ENCODE results near the gene BMPR1A. TPM values are rescaled to one million over a fixed set of nuclear protein-coding genes. Genes with fewer than 3 reads are reported as not detected.

The BMPR1A gene
- total RNA-seq, 8 experiments from 2014 or later = 15.8 to 44.1 (median 27.9) TPM

DNA sequence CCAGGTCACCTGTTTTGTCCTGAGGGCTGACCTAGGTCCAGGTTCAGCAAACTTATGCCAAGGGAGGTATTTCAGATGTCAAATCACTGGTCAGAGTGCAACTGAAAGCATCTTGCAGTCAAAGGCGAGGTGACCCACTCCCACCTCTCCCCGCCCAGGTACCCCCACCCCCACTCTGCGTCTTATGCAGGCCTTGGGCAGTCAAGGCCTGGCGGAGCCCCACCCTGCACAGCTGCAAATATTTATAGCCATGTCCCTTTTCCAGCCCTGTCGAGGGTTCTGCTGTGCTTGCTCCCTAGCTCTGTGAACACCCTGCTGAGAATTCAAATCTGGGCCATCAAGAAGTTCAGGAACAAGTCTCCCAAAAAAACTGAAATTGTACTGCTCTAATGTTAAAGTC lies 40.6 kb upstream of the BMPR1A start:
- ATAC-seq (replicated peaks in 6 of 8) = peak in 3 of 8 experiments; percentile 4 to 22 (median 4)
- Histone ChIP-seq H3K27ac (no peak overlapping the region), H3K4me3 (no peak overlapping the region), H3K4me1 (replicated peaks in 1 of 2) (peaks cover 1 to 6% of the 10 kb centered on the region in 2 donors)
- in situ Hi-C loops (cut with MboI; ENCODE audit: low pct_unique_long_range_greater_than_20kb in 2 of 9, low sequenced_read_pairs in 9 of 9, unreplicated experiment in 9 of 9) = loop anchor here in 2 of 9 experiments (25.0 kb wide), 2 partner anchors 171 to 196 kb away; no protein-coding TSS in a partner anchor
- 20 to 100% methylated on average over 1 of the region's 5 CpGs; no CpG with 5 or more reads in 8 of the 10 experiments for WGBS, 10 experiments

DNA sequence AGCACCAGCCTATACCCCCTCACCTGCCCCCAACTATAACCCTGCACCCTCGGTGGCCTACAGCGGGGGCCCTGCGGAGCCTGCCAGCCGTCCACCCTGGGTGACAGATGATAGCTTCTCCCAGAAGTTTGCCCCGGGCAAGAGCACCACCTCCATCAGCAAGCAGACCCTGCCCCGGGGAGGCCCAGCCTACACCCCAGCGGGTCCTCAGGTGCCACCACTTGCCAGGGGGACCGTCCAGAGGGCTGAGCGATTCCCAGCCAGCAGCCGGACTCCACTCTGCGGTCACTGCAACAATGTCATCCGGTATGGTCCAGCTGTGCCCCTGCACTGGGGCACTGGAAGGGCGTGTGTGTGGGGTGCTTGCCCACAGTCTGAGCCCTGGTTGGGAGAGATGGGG lies 40.0 kb upstream of the BMPR1A start:
- in situ Hi-C loops (cut with MboI; ENCODE audit: low pct_unique_long_range_greater_than_20kb in 2 of 9, low sequenced_read_pairs in 9 of 9, unreplicated experiment in 9 of 9) = loop anchor here in 2 of 9 experiments (25.0 kb wide), 2 partner anchors 171 to 196 kb away; no protein-coding TSS in a partner anchor
- H3K4me3 ChIP-seq = no peak overlapping the region
- no CpG with 5 or more reads among the region's 13 CpGs for WGBS, 10 experiments
- no peak for ATAC-seq (replicated peaks in 6 of 8)
- no peak overlapping the region for H3K27ac ChIP-seq
- H3K4me1 ChIP-seq (replicated peaks in 1 of 2) = peaks cover 0 to 5% of the 10 kb centered on the region in 2 donors

DNA sequence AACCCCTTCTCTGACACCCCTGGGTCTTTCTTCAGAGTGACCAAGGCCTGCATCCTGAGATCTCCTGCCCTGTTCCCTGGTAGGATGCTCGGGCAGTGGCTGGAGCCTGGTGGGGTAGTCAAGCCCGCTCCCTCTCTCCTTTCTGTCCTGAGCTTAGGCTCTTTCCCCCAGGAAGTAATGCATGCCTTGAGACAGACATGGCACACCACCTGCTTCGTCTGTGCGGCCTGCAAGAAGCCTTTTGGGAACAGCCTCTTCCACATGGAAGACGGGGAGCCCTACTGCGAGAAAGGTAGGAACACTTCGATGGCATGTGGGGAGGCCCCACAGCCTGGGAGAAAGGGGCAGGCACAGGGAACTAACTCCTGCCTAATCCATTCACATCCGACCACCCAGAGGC lies 37.9 kb upstream of the BMPR1A start:
- no peak overlapping the region for H3K4me3 ChIP-seq
- H3K4me1 ChIP-seq (replicated peaks in 1 of 2) = no peaks in the 10 kb centered on the region
- in situ Hi-C loops (cut with MboI; ENCODE audit: low pct_unique_long_range_greater_than_20kb in 2 of 9, low sequenced_read_pairs in 9 of 9, unreplicated experiment in 9 of 9) = loop anchor here in 2 of 9 experiments (25.0 kb wide), 2 partner anchors 169 to 194 kb away; no protein-coding TSS in a partner anchor
- no peak overlapping the region for H3K27ac ChIP-seq
- WGBS, 10 experiments = 75 to 86% (median 80%) methylated on average over 1 to 8 of the region's 8 CpGs; no CpG with 5 or more reads in 5 of the 10 experiments
- no peak for ATAC-seq (replicated peaks in 6 of 8)

DNA sequence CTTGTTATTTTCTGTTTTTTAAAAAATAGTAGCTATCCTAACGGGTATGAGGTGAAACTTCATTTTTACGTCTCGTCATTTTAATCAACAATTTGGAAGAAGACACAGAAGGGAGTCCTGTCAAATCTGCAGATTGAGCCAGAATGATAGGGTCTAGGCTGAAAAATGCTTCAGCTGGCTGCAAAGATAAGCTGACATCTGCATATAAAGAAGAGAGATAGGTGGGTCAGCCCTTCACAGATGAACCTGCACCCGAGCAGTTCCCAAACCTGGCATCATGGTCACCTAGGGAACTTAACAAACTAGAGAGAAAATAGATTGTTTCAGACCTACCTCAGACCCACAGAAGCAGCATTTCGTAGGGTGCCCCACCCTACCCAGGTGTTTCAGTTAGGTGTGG lies 35.2 kb upstream of the BMPR1A start:
- H3K4me3 ChIP-seq = no peak overlapping the region
- in situ Hi-C loops (cut with MboI; ENCODE audit: low pct_unique_long_range_greater_than_20kb in 2 of 9, low sequenced_read_pairs in 9 of 9, unreplicated experiment in 9 of 9) = loop anchor here in 2 of 9 experiments (25.0 kb wide), 2 partner anchors 166 to 191 kb away; no protein-coding TSS in a partner anchor
- H3K27ac ChIP-seq = no peak overlapping the region
- 20 to 100% (median 75%) methylated on average over 1 to 5 of the region's 5 CpGs for WGBS, 10 experiments
- no peak for ATAC-seq (replicated peaks in 6 of 8)
- H3K4me1 ChIP-seq (replicated peaks in 1 of 2) = no peaks in the 10 kb centered on the region

DNA sequence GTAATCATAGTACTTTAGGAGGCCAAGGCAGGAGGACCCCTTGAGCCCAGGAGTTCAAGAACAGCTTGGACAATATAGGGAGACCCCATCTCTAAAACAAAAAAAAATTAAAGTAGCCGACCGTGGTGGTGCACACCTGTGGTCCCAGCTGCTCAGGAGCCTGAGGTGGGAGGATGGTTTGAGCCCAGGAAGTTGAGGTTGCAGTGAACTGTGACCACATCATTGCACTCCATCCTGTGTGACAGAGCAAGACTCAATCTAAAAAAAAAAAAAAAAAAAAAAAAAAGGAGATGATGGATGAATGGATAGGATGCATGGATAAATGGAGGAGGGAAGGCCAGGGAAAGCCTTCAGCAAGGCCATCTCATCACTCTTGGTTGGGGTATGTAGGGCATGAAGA lies 33.4 kb upstream of the BMPR1A start:
- H3K27ac ChIP-seq = no peak overlapping the region
- H3K4me1 ChIP-seq (replicated peaks in 1 of 2) = peaks cover 5 to 13% of the 10 kb centered on the region in 2 donors
- WGBS, 10 experiments = 90 to 100% (median 100%) methylated on average over 2 of the region's 2 CpGs; no CpG with 5 or more reads in 7 of the 10 experiments
- H3K4me3 ChIP-seq = no peak overlapping the region
- ATAC-seq (replicated peaks in 6 of 8) = no peak
- in situ Hi-C loops (cut with MboI; ENCODE audit: low pct_unique_long_range_greater_than_20kb in 2 of 9, low sequenced_read_pairs in 9 of 9, unreplicated experiment in 9 of 9) = loop anchor here in 2 of 9 experiments (25.0 kb wide), 2 partner anchors 164 to 189 kb away; no protein-coding TSS in a partner anchor

DNA sequence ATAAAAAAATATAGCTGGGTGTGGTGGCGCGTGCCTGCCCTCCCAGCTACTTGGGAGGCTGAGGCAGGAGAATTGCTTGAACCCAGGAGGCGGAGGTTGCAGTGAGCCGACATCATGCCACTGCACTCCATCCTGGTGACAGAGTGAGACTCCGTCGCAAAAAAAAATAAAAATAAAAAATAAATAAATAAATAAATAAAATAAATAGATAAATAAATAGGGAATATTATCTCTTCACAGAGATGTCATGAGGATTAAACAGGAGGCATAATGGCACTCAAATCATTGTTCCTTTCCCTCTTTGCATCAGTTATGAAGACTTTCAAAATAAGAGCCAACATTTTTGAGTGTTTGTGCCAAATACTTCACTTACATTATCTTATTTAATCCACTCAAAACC lies 32.0 kb upstream of the BMPR1A start:
- in situ Hi-C loops (cut with MboI; ENCODE audit: low pct_unique_long_range_greater_than_20kb in 2 of 9, low sequenced_read_pairs in 9 of 9, unreplicated experiment in 9 of 9) = loop anchor here in 2 of 9 experiments (25.0 kb wide), 2 partner anchors 163 to 188 kb away; no protein-coding TSS in a partner anchor
- ATAC-seq (replicated peaks in 6 of 8) = no peak
- 94 to 100% (median 98%) methylated on average over 4 to 6 of the region's 6 CpGs; no CpG with 5 or more reads in 2 of the 10 experiments for WGBS, 10 experiments
- Histone ChIP-seq H3K4me3 (no peak overlapping the region), H3K27ac (no peak overlapping the region), H3K4me1 (replicated peaks in 1 of 2) (peaks cover 5 to 19% of the 10 kb centered on the region in 2 donors)

DNA sequence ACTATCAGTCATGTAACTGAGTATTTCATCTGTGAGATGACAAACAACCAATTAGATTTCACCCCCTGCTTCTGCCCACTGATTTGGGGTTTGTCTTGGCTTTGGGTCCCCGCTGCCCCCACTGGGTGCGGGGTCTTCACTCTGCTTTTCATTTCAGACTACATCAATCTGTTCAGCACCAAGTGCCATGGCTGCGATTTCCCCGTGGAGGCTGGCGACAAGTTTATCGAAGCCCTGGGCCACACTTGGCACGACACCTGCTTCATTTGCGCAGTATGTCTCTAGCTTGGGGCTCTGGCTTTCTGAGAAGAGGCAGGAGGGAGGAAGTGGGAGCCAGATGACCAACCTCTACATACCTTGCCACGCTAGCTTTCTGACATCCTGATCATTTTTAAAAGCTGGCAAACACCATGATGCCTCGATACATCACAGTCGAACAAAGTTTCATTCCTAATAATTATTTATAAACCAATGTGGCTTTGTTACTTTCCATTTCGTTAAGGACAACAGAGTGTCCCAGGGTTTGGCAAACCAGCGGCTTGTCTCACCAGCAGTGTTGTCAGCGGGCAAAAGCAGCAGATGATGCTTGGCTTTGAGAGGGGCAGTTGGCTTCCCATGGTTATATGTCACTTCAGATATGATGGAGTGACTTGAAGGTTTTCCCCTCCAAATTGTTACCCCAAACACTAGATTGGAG lies 30.3 kb upstream of the BMPR1A start:
- Histone ChIP-seq H3K4me1 (replicated peaks in 1 of 2) (peaks cover 5 to 19% of the 10 kb centered on the region in 2 donors), H3K4me3 (no peak overlapping the region), H3K27ac (no peak overlapping the region)
- WGBS, 10 experiments = 78 to 100% (median 94%) methylated on average over 2 to 9 of the region's 14 CpGs; no CpG with 5 or more reads in 1 of the 10 experiments
- no peak for ATAC-seq (replicated peaks in 6 of 8)
- in situ Hi-C loops (cut with MboI; ENCODE audit: low pct_unique_long_range_greater_than_20kb in 2 of 9, low sequenced_read_pairs in 9 of 9, unreplicated experiment in 9 of 9) = no loop called here

DNA sequence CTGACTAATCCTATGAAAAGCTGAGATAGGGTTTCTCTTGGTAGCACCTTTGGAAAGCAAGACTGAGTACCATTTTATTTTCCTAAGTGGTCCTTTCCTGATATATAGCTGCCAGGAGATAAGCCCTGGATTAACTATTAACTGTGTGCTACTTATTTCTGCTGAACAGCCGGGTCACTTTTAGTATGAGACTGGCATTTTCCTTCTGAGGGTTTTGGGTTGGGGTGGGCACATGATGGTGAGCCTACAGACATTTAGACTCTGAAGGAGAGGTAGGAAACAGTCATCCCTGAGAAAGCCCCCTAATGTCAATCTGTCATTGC lies 29.8 kb upstream of the BMPR1A start:
- WGBS, 10 experiments = 14 to 71% (median 40%) methylated on average over 1 of the region's 1 CpG; no CpG with 5 or more reads in 3 of the 10 experiments
- Histone ChIP-seq H3K4me1 (replicated peaks in 1 of 2) (peaks cover 5 to 19% of the 10 kb centered on the region in 2 donors), H3K27ac (peak overlapping the region in 1 of 2 donors; percentile 51), H3K4me3 (no peak overlapping the region)
- ATAC-seq (replicated peaks in 6 of 8) = no peak
- in situ Hi-C loops (cut with MboI; ENCODE audit: low pct_unique_long_range_greater_than_20kb in 2 of 9, low sequenced_read_pairs in 9 of 9, unreplicated experiment in 9 of 9) = no loop called here

DNA sequence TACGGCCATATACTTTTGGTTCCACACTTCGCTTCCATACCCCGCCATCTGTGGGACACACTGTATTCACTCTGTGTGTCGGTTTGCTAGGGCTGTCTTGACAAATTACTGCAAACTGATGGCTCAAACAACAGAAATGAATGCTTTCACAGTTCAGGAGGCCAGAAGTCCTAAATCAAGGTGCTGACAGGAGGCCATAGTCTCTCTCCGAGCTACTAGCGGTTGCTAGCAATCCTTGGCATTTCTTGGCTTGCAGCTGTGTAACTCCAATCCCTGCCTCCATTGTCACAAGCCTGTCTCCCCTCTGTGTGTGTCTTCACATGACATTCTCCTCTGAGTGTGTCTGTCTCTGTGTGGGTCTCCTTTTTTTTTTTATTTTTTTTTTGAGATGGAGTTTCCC lies 28.9 kb upstream of the BMPR1A start:
- no peak overlapping the region for H3K4me3 ChIP-seq
- peaks cover 5 to 19% of the 10 kb centered on the region in 2 donors for H3K4me1 ChIP-seq (replicated peaks in 1 of 2)
- in situ Hi-C loops (cut with MboI; ENCODE audit: low pct_unique_long_range_greater_than_20kb in 2 of 9, low sequenced_read_pairs in 9 of 9, unreplicated experiment in 9 of 9) = no loop called here
- 0 to 70% (median 44%) methylated on average over 2 to 6 of the region's 6 CpGs for WGBS, 10 experiments
- ATAC-seq (replicated peaks in 6 of 8) = peak in 5 of 8 experiments; percentile 96 to 97 (median 97)
- peak overlapping the region; percentile 43 to 82 for H3K27ac ChIP-seq

DNA sequence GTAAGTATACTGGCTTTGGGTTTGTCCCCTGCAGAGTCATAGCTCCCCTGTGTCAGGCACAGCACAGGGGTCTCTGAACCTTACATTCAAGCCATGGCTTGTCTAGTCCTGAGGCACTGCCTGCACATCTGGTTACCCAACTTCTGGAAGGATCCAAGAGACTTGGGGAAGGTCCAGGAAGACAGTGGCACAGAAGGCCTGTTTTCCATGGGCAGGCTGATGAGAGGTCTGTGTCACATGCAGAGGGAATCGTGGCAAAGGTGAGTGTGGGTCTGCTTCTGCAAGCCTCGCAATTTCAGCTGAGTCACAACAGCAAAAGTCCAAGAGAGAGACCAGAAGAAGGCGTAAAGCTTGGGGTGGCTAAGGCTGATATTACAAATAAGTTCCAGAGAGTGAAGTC lies 28.4 kb upstream of the BMPR1A start:
- no peak overlapping the region for H3K4me3 ChIP-seq
- WGBS, 10 experiments = 80 to 100% (median 86%) methylated on average over 1 to 3 of the region's 3 CpGs; no CpG with 5 or more reads in 6 of the 10 experiments
- in situ Hi-C loops (cut with MboI; ENCODE audit: low pct_unique_long_range_greater_than_20kb in 2 of 9, low sequenced_read_pairs in 9 of 9, unreplicated experiment in 9 of 9) = no loop called here
- H3K27ac ChIP-seq = peak overlapping the region; percentile 43 to 82
- peaks cover 5 to 21% of the 10 kb centered on the region in 2 donors for H3K4me1 ChIP-seq (replicated peaks in 1 of 2)
- ATAC-seq (replicated peaks in 6 of 8) = peak in 5 of 8 experiments; percentile 17 to 30 (median 25)

DNA sequence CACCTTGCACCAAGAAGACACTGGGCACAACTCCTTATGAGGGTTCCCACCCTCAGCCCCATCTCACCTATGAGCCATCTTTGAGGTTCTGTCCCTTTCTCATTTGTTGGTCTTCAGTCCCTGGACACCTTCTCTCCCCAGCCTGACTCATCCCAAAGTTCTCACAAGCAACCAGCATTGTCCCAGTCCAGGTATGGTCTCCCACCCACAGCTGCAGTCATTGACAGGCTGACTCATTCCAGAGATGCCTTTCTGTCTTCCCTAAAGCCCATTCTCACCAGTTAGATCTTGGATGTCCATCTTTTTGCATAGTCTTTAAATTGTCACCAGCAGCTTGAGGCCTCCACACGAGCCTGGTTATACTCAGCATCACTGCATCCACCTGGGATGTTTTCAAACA lies 26.7 kb upstream of the BMPR1A start:
- no peak for ATAC-seq (replicated peaks in 6 of 8)
- in situ Hi-C loops (cut with MboI; ENCODE audit: low pct_unique_long_range_greater_than_20kb in 2 of 9, low sequenced_read_pairs in 9 of 9, unreplicated experiment in 9 of 9) = no loop called here
- WGBS, 10 experiments = 71 to 100% (median 87%) methylated on average over 1 of the region's 1 CpG; no CpG with 5 or more reads in 6 of the 10 experiments

DNA sequence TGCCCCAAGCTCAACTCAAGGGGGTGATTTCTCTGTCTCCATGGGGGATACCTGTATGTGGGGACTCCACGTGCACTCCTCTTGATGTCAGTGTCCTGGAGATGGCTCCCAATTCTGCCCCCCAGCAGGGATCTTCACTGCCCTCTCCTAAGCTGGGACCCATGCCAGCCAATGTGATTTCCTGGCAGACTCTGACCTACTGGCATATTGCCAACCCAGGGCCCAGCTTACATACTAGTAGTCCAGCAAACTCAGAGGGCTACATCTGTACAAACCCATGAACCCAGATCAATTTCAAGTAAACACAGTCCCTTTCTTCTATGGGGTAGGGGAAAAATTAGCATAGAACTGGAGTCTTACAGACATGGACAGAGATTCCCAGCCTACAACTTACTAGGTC lies 26.2 kb upstream of the BMPR1A start:
- 83 to 100% methylated on average over 1 of the region's 1 CpG; no CpG with 5 or more reads in 8 of the 10 experiments for WGBS, 10 experiments
- Histone ChIP-seq H3K4me3 (no peak overlapping the region), H3K27ac (no peak overlapping the region), H3K4me1 (replicated peaks in 1 of 2) (peaks cover 5 to 24% of the 10 kb centered on the region in 2 donors)
- ATAC-seq (replicated peaks in 6 of 8) = no peak
- in situ Hi-C loops (cut with MboI; ENCODE audit: low pct_unique_long_range_greater_than_20kb in 2 of 9, low sequenced_read_pairs in 9 of 9, unreplicated experiment in 9 of 9) = no loop called here

More for the DNA sequence above, 26.7 kb upstream of the BMPR1A start:
- Histone ChIP-seq H3K27ac (no peak overlapping the region), H3K4me1 (replicated peaks in 1 of 2) (peaks cover 5 to 24% of the 10 kb centered on the region in 2 donors), H3K4me3 (no peak overlapping the region)

DNA sequence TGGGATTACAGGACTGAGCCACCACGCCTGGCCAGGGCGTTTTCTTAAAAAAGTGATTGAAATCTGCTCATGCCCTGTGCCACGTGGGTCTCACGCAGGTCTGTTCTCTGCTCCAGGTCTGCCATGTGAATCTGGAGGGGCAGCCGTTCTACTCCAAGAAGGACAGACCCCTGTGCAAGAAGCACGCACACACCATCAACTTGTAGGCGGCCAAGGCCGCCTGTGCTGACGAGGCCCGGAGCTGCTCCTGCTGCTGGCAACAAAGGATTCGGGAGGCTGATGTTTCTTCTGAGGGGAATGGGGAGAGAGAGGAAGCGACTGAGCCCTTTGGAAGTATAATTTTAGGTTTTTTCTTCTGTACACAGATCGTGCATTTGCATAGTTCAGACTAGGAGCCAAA lies 23.6 kb upstream of the BMPR1A start:
- ATAC-seq (replicated peaks in 6 of 8) = no peak
- H3K27ac ChIP-seq = no peak overlapping the region
- in situ Hi-C loops (cut with MboI; ENCODE audit: low pct_unique_long_range_greater_than_20kb in 2 of 9, low sequenced_read_pairs in 9 of 9, unreplicated experiment in 9 of 9) = no loop called here
- H3K4me1 ChIP-seq (replicated peaks in 1 of 2) = peaks cover 0 to 14% of the 10 kb centered on the region in 2 donors
- H3K4me3 ChIP-seq = no peak overlapping the region
- WGBS, 10 experiments = 24 to 90% (median 75%) methylated on average over 2 to 13 of the region's 13 CpGs; no CpG with 5 or more reads in 2 of the 10 experiments

Measured in motor neuron (in vitro differentiated cells).